ENCODE data around the gene KAT8.

Gene KAT8

GRCh38 chr16:31125844-31126243 lies 8.4 kb downstream of the KAT8 start:
- DNase-seq (no peak), ATAC-seq (ENCODE audit: insufficient read depth, low read depth) (no peak)
- Histone ChIP-seq H3K4me3 (ENCODE audit: low read depth in 1 of 2, low read length in 2 of 2) (no peak overlapping the region), H2AFZ (ENCODE audit: low read depth, low read length) (no peak overlapping the region), H3K9ac (ENCODE audit: low read depth, low read length) (no peak overlapping the region), H3K4me2 (ENCODE audit: insufficient read depth, low read length) (no peak overlapping the region), H3K9me3 (ENCODE audit: insufficient read depth, low read length, severe bottlenecking) (no peaks in the 10 kb centered on the region), H3K36me3 (ENCODE audit: insufficient read depth, low read length) (peaks cover 66% of the 10 kb centered on the region), H3K4me1 (ENCODE audit: insufficient read depth, low read length) (no peaks in the 10 kb centered on the region), H3K27me3 (ENCODE audit: insufficient read depth, low read length, poor library complexity) (no peaks in the 10 kb centered on the region), H4K20me1 (ENCODE audit: insufficient read depth, low read length) (no peaks in the 10 kb centered on the region), H3K79me2 (ENCODE audit: insufficient read depth, low read length) (no peaks in the 10 kb centered on the region), H3K27ac (ENCODE audit: low read length) (no peak overlapping the region)
- TF ChIP-seq EZH2 (IDR thresholded peaks at IDR 0.05; ENCODE audit: borderline replicate concordance, low read depth, low read length, severe bottlenecking), result no peak
- TF ChIP-seq CTCF (IDR thresholded peaks at IDR 0.05; ENCODE audit: borderline replicate concordance, extremely low read depth, low read length, poor library complexity, severe bottlenecking), result no peak

- H3K4me2 ChIP-seq (ENCODE audit: insufficient read depth, low read length), result no peak overlapping the region
- no peaks in the 10 kb centered on the region for H3K79me2 ChIP-seq (ENCODE audit: insufficient read depth, low read length)
- H3K9me3 ChIP-seq (ENCODE audit: insufficient read depth, low read length, severe bottlenecking), result no peaks in the 10 kb centered on the region
- H3K27ac ChIP-seq (ENCODE audit: low read length), result no peak overlapping the region
- TF ChIP-seq CTCF (IDR thresholded peaks at IDR 0.05; ENCODE audit: borderline replicate concordance, extremely low read depth, low read length, poor library complexity, severe bottlenecking), result no peak
- TF ChIP-seq EZH2 (IDR thresholded peaks at IDR 0.05; ENCODE audit: borderline replicate concordance, low read depth, low read length, severe bottlenecking), result no peak
- H3K4me1 ChIP-seq (ENCODE audit: insufficient read depth, low read length), result no peaks in the 10 kb centered on the region
- DNase-seq, result no peak
- H3K9ac ChIP-seq (ENCODE audit: low read depth, low read length), result no peak overlapping the region
- no peak overlapping the region for H2AFZ ChIP-seq (ENCODE audit: low read depth, low read length)
- peaks cover 65% of the 10 kb centered on the region for H3K36me3 ChIP-seq (ENCODE audit: insufficient read depth, low read length)
- H4K20me1 ChIP-seq (ENCODE audit: insufficient read depth, low read length), result no peaks in the 10 kb centered on the region
- H3K27me3 ChIP-seq (ENCODE audit: insufficient read depth, low read length, poor library complexity), result no peaks in the 10 kb centered on the region
- no peak overlapping the region for H3K4me3 ChIP-seq (ENCODE audit: low read depth in 1 of 2, low read length in 2 of 2)
- no peak for ATAC-seq (ENCODE audit: insufficient read depth, low read depth)
Measured at GRCh38 chr16:31127182-31127581, 9.7 kb downstream of the KAT8 start.

GRCh38 chr16:31128711-31129567 lies 11.5 kb downstream of the KAT8 start:
- no peak overlapping the region for H3K4me2 ChIP-seq (ENCODE audit: insufficient read depth, low read length)

More at GRCh38 chr16:31128711-31129567, 11.5 kb downstream of the KAT8 start:
- no peaks in the 10 kb centered on the region for H3K4me1 ChIP-seq (ENCODE audit: insufficient read depth, low read length)
- no peaks in the 10 kb centered on the region for H3K9me3 ChIP-seq (ENCODE audit: insufficient read depth, low read length, severe bottlenecking)
- H3K9ac ChIP-seq (ENCODE audit: low read depth, low read length), result no peak overlapping the region
- ATAC-seq (ENCODE audit: insufficient read depth, low read depth) (no peak), DNase-seq (no peak)
- H4K20me1 ChIP-seq (ENCODE audit: insufficient read depth, low read length), result no peaks in the 10 kb centered on the region
- peaks cover 54% of the 10 kb centered on the region for H3K36me3 ChIP-seq (ENCODE audit: insufficient read depth, low read length)
- no peaks in the 10 kb centered on the region for H3K79me2 ChIP-seq (ENCODE audit: insufficient read depth, low read length)
- no peak for TF ChIP-seq CTCF (IDR thresholded peaks at IDR 0.05; ENCODE audit: borderline replicate concordance, extremely low read depth, low read length, poor library complexity, severe bottlenecking)
- TF ChIP-seq EZH2 (IDR thresholded peaks at IDR 0.05; ENCODE audit: borderline replicate concordance, low read depth, low read length, severe bottlenecking), result no peak
- no peak overlapping the region for H3K4me3 ChIP-seq (ENCODE audit: low read depth in 1 of 2, low read length in 2 of 2)
- no peak overlapping the region for H3K27ac ChIP-seq (ENCODE audit: low read length)
- H3K27me3 ChIP-seq (ENCODE audit: insufficient read depth, low read length, poor library complexity), result no peaks in the 10 kb centered on the region
- H2AFZ ChIP-seq (ENCODE audit: low read depth, low read length), result no peak overlapping the region
